GM04504 (cell line): Measurements from ENCODE around the gene BEND4.

ENCODE experiments used
- DNase-seq: peaks from one replicate; pipeline ENCODE4 v3.0.0-alpha.2; 2012; ENCODE audit warnings: low read depth

Gene BEND4

GRCh38 chr4:42104521-42104920 is 47.9 kb downstream of the BEND4 start:
- no peak for DNase-seq

- no peak for DNase-seq
Observed at GRCh38 chr4:42101446-42101975, 50.9 kb downstream of the BEND4 start.

- no peak for DNase-seq
Observed at GRCh38 chr4:42088386-42088785, 64.1 kb downstream of the BEND4 start.

GRCh38 chr4:42083816-42084215 is 68.6 kb downstream of the BEND4 start:
- DNase-seq: no peak

GRCh38 chr4:42080306-42080705 is 72.1 kb downstream of the BEND4 start:
- DNase-seq: no peak

GRCh38 chr4:42078184-42078801 is 74.2 kb downstream of the BEND4 start:
- DNase-seq: no peak

GRCh38 chr4:42074294-42074693 is 78.2 kb downstream of the BEND4 start:
- DNase-seq: no peak

GRCh38 chr4:42070463-42070862 is 82.0 kb downstream of the BEND4 start:
- DNase-seq: no peak

GRCh38 chr4:42067264-42067663 is 85.2 kb downstream of the BEND4 start:
- no peak for DNase-seq

- DNase-seq: no peak
Observed at GRCh38 chr4:42066402-42066801, 86.1 kb downstream of the BEND4 start.
